Fibroblast of the aortic adventitia (primary cell): ENCODE measurements around the gene PRDM16. TPM values are rescaled to one million over a fixed set of nuclear protein-coding genes. Genes with fewer than 3 reads are reported as not detected.

ENCODE experiments used
- DNase-seq: peaks from one replicate; pipeline ENCODE4 v3.0.0-alpha.2; 2010; ENCODE audit warnings: low read depth
- H3K4me3 ChIP-seq: 2 replicates; pipeline ENCODE4 v1.5.1; 2011; ENCODE audit warnings: low read depth, mild to moderate bottlenecking, control low read depth, low read length, moderate library complexity
- total RNA-seq: library from RNA; depleted of rRNA; stranded (reverse); fragments of >200 nt; gene quantifications from 2 replicates; pipeline ENCODE4 v1.2.3, GENCODE V29; 2012; ENCODE audit warnings: low replicate concordance
- TF ChIP-seq, protein P1 (sequence below): IDR thresholded peaks from 2 replicates; pipeline ENCODE4 v1.5.1; 2011; ENCODE audit warnings: mild to moderate bottlenecking, low read length, control low read depth, inconsistent platforms; ENCODE audit not compliant: insufficient read depth

PRDM16 gene
- total RNA-seq, 1 donor = 11.3 TPM

- H3K4me3 ChIP-seq = peak overlapping the region; percentile 70
- TF ChIP-seq, protein P1, sequence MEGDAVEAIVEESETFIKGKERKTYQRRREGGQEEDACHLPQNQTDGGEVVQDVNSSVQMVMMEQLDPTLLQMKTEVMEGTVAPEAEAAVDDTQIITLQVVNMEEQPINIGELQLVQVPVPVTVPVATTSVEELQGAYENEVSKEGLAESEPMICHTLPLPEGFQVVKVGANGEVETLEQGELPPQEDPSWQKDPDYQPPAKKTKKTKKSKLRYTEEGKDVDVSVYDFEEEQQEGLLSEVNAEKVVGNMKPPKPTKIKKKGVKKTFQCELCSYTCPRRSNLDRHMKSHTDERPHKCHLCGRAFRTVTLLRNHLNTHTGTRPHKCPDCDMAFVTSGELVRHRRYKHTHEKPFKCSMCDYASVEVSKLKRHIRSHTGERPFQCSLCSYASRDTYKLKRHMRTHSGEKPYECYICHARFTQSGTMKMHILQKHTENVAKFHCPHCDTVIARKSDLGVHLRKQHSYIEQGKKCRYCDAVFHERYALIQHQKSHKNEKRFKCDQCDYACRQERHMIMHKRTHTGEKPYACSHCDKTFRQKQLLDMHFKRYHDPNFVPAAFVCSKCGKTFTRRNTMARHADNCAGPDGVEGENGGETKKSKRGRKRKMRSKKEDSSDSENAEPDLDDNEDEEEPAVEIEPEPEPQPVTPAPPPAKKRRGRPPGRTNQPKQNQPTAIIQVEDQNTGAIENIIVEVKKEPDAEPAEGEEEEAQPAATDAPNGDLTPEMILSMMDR = peak; percentile 57
- DNase-seq = peak; percentile 81
Observed at GRCh38 chr1:3069491-3070308, 697 bp downstream of the PRDM16 start.

- no peak for DNase-seq
- peak overlapping the region; percentile 70 for H3K4me3 ChIP-seq
- TF ChIP-seq, protein P1 = no peak
Observed at GRCh38 chr1:3070309-3070643, 1.3 kb downstream of the PRDM16 start.

DNA sequence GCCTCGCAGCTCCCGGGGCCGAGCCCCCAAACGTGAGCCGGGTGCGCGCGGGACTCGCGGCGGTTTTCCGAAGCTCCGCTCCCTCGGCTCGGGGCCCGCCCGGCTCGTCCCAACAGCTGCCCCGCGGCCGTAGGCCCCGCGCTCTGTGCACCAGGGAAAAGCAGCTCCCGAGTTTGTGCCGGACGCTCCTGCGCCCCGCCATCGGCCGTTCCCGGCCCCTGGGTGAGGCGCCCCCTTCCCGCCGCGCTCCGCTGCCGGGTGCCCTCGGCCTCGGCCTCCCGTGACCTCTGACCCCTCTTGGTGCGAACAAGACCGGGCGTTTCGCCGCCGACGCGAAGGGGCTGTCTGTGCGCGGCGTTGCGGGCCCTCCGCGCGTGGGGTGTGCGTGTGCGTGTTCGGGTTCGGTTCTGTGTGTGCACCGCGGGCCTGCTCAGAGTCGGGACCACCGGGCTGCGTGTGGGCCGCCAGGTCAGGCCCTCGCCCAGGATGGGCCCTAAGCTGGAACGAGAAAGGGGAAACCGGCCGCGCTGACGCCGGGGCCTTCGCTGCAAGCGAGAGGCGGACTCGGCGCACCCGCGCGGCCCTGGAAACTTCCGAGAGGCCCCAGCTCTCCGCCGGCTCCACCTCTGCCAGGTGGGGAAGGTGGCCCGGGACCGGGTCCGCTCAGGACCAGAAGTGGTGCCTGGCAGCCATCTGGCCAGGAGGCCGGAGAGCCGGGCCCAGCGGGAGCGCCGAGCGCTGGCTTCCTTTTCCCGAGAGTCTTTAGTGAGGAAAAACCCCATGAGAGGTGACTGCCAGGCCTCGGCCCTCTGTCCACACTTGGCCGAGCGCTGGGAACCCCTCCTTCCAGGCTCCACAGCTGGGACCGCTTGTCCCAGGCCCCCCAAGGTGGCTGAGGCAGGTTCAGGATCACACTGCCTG, 1.9 kb downstream of the PRDM16 start:
- TF ChIP-seq, protein P1 = no peak
- DNase-seq = no peak
- peak overlapping the region; percentile 70 for H3K4me3 ChIP-seq

DNA sequence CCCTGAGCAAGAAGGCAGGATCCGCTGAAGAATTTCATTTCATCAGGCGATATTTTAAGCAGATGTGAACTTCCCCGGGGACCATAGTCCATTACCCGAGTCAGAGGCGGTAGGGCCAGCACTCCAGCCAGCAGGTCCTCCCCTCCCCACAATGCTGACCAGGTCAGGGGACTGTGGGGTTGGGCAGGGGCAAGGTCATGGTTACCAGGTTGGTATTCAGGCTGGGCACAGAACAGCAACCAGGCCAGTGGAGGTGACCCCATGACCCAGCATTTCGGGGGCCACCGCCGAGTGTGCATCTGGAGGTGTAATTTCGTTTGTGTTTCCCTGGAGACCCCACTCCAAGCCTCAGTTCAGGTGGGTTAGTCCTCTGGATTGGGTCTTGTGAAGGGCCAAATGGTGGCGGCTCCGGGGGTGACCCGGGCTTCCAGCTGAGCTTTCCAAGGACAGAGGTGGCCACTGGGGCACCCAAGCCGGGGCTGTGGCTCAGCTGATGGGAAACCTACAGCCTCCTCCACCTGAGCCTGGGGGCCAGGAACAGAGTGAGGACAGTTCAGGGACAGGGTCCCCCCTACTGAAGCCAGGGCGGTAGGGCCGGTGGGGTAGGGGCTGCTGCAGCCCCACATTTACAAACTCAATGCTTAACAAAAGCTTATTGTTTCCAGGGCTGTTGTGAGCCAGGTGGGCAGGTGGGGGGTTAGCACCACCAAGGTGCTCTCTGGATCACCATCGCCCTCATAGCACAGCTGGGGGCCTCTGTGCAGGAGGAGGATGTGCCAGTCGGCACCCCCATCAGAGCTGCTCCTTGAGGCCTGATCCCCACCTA, 2.8 kb downstream of the PRDM16 start:
- no peak for DNase-seq
- TF ChIP-seq, protein P1 = no peak
- no peak overlapping the region for H3K4me3 ChIP-seq

- TF ChIP-seq, protein P1 = no peak
- no peak overlapping the region for H3K4me3 ChIP-seq
- DNase-seq = no peak
Observed at GRCh38 chr1:3072391-3073185, 3.6 kb downstream of the PRDM16 start.

DNA sequence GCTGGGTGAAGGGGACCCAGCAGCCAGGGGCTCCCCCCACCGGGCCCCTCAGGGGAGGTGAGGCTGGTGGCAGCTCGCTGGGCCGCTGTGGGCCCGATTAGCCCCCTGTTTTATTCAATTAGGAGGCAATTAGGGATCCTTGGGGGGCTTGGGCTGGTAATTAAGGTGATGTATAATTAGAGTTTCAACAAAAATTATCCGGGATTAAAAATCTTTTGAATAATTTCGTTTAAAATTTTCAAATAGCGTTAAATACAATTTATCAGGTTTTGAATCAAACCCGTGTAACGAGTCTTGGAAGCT, 4.1 kb downstream of the PRDM16 start:
- no peak overlapping the region for H3K4me3 ChIP-seq
- TF ChIP-seq, protein P1 = no peak
- no peak for DNase-seq
